Activated CD8-positive, alpha-beta memory T cell treated with anti-CD3 and anti-CD28 coated beads, Interleukin-2, amount 50 U/mL, for 24 hours (primary cell): Measurements from ENCODE around the gene NFE2L3.
"Not testable (repeated sequence)": the region's sequence is repeated elsewhere in the genome, so short reads cannot be mapped to it uniquely, and the experiment has no call there.

Experiments
- DNase-seq: peaks from one replicate; pipeline ENCODE4 v3.0.0-alpha.2; 2020; ENCODE audit errors: extremely low read depth

The NFE2L3 gene

DNA sequence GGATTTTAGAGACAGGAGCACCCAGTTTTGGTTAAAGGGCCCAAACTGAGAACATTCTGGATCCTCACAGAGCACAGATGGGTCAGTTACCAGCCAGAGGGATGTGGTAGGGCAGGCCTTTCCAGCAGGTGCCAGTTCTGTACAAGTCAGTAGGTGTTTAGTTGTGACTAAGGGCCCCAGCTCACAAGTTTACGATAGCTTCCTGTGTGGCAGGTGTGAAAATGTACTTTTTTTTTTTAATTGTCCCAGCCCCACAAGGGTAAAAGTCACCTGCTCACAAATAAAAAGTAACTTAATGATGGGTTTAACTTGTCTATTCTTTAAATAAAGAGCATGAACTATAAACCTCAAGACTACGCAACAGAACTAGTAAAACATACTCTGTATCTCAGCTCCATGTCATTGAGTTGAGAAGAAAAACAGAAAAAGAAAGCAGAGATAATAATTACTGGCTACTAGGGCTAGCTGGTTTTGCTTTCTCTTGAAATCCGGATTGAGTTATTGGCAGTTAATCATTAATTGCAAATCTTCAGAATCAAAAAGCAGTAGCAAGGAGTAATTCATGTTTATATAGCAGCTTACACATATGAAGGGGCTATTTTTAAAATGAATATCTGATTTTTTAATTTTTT lies 15.4 kb downstream of the NFE2L3 start:
- DNase-seq: no peak

DNA sequence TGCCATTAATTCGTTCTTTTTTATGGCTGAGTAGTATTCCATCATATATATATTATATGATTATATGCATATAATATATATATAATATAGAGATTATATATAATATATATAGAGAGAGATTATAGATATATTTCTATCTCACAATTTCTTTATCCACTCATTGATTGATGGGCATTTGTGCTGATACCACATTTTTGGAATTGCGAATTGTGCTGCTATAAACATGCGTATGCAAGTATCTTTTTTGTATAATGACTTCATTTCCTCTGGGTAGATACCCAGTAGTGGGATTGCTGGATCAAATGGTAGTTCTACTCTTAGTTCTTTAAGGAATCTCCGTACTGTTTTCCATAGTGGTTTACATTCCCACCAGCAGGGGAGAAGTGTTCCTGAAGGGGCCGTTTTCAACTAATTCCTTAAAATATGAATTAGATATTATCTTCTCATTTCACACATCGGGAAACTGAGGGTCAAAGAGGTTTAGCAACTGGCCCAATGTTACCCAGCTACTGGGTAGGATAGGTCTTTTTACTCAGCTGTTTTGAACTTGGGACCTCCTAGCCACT lies 16.5 kb downstream of the NFE2L3 start:
- DNase-seq: no peak

DNA sequence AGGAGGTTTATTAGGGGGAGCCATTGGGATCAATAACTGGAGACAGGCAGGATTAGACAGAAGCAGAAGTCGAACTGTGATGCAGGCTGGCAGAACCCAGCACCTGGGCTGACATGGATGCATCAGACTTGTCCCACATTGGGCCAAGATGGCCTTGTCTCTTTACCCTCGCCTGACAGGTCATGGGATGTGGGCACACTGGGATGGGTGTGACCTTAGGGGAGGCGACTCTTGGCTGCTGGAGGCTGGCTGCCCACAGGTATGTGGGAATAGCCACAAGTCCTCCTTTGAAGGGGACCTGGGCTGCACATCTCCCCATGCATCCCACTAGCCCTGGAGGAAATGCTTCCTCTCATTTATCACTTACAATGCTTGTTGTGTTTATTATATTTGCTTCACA lies 17.3 kb downstream of the NFE2L3 start:
- DNase-seq: no peak

DNA sequence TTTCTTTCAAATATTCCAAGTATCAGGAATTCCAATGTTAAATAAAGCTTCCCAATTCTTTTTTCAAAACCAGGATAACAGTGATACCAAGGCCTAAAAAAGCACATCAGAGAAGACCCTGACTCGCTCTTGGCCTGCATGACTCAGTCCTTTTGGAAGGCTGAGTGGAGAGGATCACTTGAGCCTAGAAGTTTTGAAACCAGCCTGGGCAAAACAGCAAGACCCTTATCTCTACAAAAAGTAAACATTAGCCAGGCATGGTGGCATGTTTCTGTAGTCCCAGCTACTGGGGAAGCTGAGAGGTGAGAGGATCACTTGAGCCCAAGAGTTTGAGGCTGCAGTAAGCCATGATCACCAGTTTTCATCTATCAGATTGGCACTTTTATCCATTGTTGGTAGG lies 18.7 kb downstream of the NFE2L3 start:
- no peak for DNase-seq

DNA sequence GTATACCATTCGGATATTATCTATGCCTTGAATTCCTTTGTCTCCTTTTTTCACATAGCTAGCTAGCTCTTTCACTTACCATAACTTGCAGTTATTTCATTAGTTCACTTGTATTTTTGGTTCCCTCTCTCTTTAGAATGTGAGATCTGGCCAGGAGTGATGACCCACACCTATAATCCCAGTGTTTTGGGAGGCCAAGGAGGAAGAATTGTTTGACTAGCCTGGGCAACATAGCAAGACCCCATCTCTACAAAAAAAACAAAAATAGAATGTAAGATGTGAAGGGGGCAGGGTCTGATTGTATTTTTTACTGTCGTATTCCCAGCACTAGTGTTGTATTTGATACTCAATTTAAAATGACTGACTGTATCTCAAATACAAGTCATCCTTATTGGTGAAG lies 19.6 kb downstream of the NFE2L3 start:
- no peak for DNase-seq

DNA sequence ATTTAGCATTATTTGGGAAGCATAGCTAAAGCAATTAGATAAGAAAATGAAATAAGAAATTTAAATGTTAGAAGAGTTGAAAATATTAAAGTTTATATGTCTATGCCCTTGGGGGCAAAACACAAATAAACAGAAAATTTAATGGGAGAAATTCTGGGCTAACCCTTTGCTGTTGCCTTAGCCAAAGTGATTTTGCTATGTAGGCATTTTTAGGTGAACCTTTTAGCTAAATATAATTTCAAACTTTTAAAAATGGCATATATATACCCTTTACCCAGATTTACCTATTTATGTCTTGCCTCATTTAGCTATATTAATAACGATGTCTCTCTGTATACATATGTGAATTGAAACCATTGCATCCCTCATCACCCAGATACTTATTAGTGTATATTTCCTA lies 20.1 kb downstream of the NFE2L3 start:
- no peak for DNase-seq

DNA sequence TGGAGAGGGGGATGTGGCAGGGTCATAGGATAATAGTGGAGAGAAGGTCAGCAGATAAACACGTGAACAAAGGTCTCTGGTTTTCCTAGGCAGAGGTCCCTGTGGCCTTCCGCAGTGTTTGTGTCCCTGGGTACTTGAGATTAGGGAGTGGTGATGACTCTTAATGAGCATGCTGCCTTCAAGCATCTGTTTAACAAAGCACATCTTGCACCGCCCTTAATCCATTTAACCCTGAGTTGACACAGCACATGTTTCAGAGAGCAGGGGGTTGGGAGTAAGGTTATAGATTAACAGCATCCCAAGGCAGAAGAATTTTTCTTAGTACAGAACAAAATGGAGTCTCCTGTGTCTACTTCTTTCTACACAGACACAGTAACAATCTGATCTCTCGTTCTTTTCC lies 23.9 kb downstream of the NFE2L3 start:
- DNase-seq: not testable (repeated sequence)

DNA sequence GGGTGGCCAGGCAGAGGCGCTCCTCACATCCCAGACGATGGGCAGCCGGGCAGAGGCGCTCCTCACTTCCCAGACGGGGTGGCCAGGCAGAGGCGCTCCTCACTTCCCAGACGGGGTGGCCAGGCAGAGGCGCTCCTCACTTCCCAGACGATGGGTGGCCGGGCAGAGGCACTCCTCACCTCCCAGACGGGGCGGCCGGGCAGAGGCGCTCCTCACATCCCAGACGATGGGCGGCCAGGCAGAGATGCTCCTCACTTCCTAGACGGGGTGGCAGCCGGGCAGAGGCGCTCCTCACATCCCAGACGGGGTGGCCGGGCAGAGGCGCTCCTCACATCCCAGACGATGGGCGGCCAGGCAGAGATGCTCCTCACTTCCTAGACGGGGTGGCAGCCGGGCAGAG lies 24.7 kb downstream of the NFE2L3 start:
- not testable (repeated sequence) for DNase-seq

DNA sequence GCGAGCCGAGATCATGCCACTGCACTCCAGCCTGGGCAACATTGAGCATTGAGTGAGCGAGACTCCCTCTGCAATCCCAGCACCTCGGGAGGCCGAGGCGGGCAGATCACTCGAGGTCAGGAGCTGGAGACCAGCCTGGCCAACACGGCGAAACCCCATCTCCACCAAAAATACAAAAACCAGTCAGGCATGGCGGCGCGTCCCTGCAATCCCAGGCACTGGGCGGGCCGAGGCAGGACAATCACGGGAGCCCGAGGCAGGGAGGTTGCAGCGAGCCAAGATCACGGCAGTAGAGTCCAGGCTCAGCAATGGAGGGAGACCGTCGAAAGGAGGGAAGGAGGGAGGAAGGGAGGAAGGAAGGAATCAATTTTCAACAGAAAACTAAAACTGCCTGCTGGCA lies 25.3 kb downstream of the NFE2L3 start:
- not testable (repeated sequence) for DNase-seq

DNA sequence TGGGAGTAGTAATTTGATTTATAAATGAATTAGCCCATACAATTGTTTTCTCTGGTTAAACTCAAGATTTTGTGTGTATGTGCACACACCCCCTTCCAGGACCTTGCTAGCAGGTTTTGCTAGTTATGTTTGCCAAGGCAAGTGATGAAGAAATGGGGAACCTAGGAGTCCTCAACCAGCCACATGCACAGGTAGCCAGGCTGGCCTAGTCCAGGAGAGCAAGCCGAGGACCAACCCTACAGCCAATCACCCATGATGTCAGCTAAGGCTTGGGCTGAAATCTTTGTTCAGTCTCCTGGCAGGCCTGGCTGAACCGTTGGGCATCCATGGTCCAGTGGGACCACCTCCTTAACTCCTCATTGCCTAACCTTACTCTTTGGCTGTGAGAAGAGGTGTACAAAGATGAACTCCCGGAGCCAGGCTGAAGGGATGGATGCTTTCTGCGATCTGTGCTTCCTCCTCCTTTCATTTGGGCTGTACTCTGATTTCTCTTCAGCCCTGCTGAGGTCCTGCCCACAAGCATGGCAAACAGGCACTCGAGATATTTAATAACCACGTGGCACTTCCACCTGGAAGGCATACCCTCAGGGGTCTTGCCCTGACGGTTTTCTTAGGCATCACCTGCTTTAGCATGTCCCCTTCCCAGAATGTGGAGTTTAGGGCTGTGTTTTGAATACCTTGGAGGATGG lies 26.4 kb downstream of the NFE2L3 start:
- no peak for DNase-seq

DNA sequence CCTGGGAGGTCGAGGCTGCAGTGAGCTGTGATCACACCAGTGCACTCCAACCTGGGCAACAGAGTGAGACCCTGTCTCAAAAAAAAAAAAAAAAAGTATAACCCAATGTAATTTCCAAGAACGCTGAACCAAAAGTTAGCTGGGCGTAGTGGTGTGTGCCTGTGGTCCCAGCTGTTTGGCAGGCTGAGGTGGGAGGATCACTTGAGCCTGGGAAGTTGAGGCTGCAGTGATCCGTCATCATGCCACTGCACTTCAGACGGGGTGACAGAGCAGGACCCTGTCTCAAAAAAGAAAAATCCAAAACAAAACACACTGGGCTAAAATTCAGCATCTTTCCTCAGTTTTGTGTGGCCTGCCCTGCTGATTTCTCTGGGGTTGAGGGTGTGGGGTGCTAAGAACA lies 27.4 kb downstream of the NFE2L3 start:
- DNase-seq: no peak

DNA sequence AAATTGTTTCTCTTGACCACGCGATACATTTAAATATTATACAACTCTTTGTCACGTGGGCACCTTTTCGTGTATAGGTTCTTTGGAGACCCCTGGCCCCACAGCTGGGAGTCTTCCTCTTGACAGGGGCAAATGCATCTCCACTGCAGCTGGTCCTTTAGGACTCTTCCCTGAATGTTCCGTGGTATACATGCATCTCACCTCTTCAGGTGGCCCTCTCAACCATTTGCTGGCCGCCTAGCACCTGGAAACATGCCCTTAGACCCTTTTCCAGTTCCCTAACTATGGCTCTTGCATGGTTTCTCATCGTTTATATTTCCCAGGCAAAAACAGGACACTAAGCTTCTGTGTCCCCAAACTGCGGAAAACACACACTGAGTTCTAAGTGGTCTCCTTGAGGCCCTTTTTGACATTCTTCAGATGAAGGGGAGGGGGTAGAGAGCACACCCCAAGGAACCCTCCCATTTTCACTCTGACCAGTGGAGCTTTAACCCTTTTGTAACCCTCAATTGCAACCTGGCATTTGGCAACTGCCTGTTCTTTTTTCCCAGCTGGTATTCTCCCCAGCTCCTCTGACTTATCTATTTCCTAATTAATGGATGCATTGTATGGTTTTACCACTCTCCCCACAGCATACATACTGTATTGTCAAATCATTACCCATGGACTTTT lies 28.0 kb downstream of the NFE2L3 start:
- DNase-seq: no peak

DNA sequence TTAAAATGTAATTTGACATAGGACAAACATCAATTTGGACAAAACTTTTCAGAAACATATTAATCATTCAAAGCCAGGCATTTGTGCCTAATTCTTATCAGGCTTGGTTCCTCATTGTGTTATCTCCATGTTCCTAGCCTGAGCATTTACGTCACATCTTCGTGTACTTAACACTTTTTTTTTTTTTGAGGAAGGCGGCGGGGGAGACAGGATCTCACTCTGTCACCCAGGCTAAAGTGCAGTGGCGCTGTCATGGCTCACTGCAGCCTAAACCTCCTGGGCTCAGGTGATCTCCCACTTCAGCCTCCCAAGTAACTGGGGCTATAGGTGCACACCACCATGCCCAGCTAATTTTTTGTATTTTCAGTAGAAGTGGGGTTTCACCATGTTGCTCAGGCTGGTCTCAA lies 28.8 kb downstream of the NFE2L3 start:
- DNase-seq: no peak

DNA sequence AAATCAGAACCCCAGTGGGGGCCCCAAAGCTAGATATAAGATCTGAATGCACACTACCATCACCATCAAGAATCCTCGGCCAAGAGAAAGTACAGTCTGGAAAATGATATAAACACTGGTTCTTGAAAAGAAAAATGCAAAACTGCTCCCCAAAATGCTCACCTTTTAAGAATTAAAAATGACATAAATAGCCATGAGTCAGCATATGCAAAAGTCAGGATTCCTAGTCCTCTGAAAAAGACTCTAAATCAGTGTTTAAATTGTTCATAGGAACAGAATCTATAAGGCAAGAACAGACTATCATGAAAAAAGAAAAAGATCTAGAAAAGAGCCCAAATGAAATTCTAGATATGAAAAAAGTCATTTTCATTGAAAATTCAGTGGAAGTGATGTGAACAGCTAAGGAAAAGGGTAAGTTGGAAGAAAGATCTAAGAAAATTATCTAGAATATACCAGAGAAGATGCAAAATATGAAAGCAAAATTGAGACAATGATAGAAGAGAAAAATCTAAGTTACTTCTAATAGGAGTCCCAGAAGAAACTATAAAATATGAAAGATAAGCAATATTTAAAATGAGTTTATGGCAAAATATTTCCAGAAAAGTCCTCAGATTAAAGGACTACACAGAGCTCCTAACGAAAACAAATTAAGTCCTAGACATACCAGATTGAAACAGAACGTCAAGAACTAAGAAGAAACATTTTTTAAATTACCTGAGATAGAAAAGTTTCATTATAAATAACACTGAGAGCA lies 29.7 kb downstream of the NFE2L3 start:
- no peak for DNase-seq

DNA sequence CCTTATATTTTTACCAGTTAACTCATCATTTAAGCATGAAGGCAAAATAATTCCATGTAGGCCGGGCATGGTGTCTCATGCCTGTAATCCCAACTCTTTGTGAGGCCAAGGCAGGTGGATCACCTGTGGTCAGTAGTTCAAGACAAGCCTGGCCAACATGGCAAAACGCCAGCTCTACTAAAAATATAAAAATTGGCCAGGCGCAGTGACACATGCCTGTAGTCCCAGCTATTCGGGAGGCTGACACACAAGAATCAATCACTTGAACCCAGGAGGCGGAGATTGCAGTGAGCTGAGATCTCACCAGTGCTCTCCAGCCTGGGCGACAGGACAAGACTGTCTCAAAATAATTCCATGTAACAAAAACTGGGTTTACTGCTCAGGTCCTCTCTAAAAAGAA lies 30.3 kb downstream of the NFE2L3 start:
- DNase-seq: no peak

DNA sequence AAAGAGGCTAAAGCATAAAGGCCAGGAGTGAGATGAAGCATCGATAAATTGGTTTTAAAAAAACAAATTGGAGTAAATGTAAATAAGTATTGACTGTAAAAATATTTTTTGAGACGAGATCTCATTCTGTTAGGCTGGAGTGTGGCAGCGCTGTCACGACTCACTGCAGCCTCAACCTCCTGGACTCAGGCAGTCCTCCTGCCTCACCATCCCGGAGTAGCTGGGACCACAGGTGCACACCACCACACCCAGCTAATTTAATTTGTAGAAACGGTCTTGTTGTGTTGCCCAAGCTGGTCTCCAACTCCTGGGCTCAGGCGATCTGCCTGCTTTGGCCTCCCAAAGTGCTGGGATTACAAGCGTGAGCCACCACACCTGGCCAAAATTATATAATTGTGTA lies 30.7 kb downstream of the NFE2L3 start:
- DNase-seq: no peak

DNA sequence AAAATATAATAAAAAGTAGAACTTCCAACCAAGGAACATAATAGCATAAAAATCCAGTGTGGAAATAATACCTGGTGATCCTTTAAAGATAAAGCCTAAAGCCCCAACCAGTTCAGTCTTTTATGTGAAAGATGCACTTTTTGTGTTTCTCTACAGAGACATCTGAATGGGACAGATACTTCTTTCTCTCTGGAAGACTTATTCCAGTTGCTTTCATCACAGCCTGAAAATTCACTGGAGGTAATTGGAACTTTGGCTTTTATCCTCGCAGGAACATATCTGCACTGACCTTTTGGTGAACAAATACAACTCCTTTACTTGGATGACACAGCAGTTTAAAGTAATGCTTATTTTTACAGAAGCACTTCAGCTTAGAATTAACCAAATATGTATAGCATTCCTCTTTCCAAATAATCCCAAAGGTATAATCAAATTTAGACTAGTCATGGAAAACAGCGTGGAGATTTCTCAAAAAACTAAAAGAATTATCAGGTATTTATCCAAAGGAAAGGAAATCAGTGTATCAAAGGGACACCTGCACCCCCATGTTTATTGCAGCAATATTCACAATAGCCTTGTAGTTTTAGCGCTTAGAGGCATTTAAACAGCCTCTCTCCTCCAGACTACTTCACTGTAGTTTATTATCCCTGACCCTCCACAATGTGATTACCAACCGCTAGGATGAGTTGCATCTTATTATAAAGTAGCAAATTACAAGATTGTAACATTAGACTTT lies 31.7 kb downstream of the NFE2L3 start:
- DNase-seq: no peak

DNA sequence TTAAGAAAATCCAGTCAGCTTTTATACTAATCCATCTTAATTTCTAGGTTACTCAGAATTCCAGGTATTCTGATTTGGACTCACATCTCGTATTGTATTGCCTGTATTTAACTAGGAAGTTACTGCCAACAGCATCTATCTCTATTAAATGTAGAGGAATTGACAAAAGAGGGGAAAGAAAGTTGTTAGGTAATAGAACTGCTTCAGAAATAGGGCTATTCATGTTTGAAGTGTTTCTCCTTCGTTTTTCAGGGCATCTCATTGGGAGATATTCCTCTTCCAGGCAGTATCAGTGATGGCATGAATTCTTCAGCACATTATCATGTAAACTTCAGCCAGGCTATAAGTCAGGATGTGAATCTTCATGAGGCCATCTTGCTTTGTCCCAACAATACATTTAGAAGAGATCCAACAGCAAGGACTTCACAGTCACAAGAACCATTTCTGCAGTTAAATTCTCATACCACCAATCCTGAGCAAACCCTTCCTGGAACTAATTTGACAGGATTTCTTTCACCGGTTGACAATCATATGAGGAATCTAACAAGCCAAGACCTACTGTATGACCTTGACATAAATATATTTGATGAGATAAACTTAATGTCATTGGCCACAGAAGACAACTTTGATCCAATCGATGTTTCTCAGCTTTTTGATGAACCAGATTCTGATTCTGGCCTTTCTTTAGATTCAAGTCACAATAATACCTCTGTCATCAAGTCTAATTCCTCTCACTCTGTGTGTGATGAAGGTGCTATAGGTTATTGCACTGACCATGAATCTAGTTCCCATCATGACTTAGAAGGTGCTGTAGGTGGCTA lies 32.5 kb downstream of the NFE2L3 start:
- not testable (repeated sequence) for DNase-seq

DNA sequence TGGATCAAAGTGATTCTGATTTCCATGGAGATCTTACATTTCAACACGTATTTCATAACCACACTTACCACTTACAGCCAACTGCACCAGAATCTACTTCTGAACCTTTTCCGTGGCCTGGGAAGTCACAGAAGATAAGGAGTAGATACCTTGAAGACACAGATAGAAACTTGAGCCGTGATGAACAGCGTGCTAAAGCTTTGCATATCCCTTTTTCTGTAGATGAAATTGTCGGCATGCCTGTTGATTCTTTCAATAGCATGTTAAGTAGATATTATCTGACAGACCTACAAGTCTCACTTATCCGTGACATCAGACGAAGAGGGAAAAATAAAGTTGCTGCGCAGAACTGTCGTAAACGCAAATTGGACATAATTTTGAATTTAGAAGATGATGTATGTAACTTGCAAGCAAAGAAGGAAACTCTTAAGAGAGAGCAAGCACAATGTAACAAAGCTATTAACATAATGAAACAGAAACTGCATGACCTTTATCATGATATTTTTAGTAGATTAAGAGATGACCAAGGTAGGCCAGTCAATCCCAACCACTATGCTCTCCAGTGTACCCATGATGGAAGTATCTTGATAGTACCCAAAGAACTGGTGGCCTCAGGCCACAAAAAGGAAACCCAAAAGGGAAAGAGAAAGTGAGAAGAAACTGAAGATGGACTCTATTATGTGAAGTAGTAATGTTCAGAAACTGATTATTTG lies 33.3 kb downstream of the NFE2L3 start:
- no peak for DNase-seq

DNA sequence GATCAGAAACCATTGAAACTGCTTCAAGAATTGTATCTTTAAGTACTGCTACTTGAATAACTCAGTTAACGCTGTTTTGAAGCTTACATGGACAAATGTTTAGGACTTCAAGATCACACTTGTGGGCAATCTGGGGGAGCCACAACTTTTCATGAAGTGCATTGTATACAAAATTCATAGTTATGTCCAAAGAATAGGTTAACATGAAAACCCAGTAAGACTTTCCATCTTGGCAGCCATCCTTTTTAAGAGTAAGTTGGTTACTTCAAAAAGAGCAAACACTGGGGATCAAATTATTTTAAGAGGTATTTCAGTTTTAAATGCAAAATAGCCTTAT lies 33.8 kb downstream of the NFE2L3 start:
- no peak for DNase-seq
